ENCODE measurements around the gene ZNF428.

Gene ZNF428

GRCh38 chr19:43611788-43612187, 7.6 kb downstream of the ZNF428 start, which contains the start of gene SRRM5:
SRRM5 (plus strand) TSS chr19:43612088; CDS start chr19:43612122, 34 bp downstream.
- TF ChIP-seq, protein P1, sequence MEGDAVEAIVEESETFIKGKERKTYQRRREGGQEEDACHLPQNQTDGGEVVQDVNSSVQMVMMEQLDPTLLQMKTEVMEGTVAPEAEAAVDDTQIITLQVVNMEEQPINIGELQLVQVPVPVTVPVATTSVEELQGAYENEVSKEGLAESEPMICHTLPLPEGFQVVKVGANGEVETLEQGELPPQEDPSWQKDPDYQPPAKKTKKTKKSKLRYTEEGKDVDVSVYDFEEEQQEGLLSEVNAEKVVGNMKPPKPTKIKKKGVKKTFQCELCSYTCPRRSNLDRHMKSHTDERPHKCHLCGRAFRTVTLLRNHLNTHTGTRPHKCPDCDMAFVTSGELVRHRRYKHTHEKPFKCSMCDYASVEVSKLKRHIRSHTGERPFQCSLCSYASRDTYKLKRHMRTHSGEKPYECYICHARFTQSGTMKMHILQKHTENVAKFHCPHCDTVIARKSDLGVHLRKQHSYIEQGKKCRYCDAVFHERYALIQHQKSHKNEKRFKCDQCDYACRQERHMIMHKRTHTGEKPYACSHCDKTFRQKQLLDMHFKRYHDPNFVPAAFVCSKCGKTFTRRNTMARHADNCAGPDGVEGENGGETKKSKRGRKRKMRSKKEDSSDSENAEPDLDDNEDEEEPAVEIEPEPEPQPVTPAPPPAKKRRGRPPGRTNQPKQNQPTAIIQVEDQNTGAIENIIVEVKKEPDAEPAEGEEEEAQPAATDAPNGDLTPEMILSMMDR (IDR thresholded peaks at IDR 0.05; ENCODE audit: low read depth, low read length, missing control alignments): no peak
- peaks cover 10% of the 10 kb centered on the region for H3K36me3 ChIP-seq (replicated peaks)
- no peak within 1 kb of the TSS for H3K4me3 ChIP-seq (ENCODE audit: low read depth, low read length)
- no peaks in the 10 kb centered on the region for H3K27me3 ChIP-seq (replicated peaks)
- no peak for DNase-seq
- H3K27ac ChIP-seq: peak within 1 kb of the TSS; percentile 35
- in situ Hi-C loops (cut with HindIII; ENCODE audit: low pct_ligation_motif_present, low sequenced_read_pairs): no loop called here

- Histone ChIP-seq H3K36me3 (replicated peaks) (peaks cover 11% of the 10 kb centered on the region), H3K27ac (peak overlapping the region; percentile 35), H3K27me3 (replicated peaks) (no peaks in the 10 kb centered on the region), H3K4me3 (ENCODE audit: low read depth, low read length) (no peak overlapping the region)
- in situ Hi-C loops (cut with HindIII; ENCODE audit: low pct_ligation_motif_present, low sequenced_read_pairs): no loop called here
- TF ChIP-seq, protein P1 (IDR thresholded peaks at IDR 0.05; ENCODE audit: low read depth, low read length, missing control alignments): no peak
- peak; percentile 57 for DNase-seq
These were observed 8.9 kb downstream of the ZNF428 start for GRCh38 chr19:43610493-43610892.

DNA sequence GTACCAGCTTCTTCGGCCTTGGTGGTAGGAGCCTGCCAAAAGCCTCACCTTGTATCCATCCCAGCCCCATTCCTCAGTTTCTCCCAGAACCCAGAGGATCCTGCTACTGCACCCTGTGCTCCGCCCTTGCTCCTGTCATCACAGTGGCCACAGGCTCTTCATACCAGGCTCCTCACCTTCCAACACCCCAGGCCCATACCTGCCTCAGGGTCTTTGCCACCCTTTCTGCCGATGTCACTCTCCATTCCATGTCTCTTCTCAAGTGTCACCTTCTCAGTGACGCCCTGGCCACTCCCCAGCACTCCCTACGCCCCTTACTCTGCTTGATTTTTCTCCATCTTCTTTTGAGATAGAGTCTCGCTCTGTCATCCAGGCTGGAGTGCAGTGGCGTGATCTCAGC, 9.6 kb downstream of the ZNF428 start:
- TF ChIP-seq, protein P1 (IDR thresholded peaks at IDR 0.05; ENCODE audit: low read depth, low read length, missing control alignments): no peak
- no peak overlapping the region for H3K4me3 ChIP-seq (ENCODE audit: low read depth, low read length)
- in situ Hi-C loops (cut with HindIII; ENCODE audit: low pct_ligation_motif_present, low sequenced_read_pairs): no loop called here
- H3K36me3 ChIP-seq (replicated peaks): peaks cover 11% of the 10 kb centered on the region
- no peaks in the 10 kb centered on the region for H3K27me3 ChIP-seq (replicated peaks)
- DNase-seq: no peak
- peak overlapping the region; percentile 35 for H3K27ac ChIP-seq

GRCh38 chr19:43607238-43608205, 11.9 kb downstream of the ZNF428 start:
- in situ Hi-C loops (cut with HindIII; ENCODE audit: low pct_ligation_motif_present, low sequenced_read_pairs): no loop called here
- DNase-seq: no peak
- Histone ChIP-seq H3K27me3 (replicated peaks) (no peaks in the 10 kb centered on the region), H3K36me3 (replicated peaks) (peaks cover 11% of the 10 kb centered on the region), H3K27ac (no peak overlapping the region), H3K4me3 (ENCODE audit: low read depth, low read length) (no peak overlapping the region)
- TF ChIP-seq, protein P1 (IDR thresholded peaks at IDR 0.05; ENCODE audit: low read depth, low read length, missing control alignments): no peak

DNA sequence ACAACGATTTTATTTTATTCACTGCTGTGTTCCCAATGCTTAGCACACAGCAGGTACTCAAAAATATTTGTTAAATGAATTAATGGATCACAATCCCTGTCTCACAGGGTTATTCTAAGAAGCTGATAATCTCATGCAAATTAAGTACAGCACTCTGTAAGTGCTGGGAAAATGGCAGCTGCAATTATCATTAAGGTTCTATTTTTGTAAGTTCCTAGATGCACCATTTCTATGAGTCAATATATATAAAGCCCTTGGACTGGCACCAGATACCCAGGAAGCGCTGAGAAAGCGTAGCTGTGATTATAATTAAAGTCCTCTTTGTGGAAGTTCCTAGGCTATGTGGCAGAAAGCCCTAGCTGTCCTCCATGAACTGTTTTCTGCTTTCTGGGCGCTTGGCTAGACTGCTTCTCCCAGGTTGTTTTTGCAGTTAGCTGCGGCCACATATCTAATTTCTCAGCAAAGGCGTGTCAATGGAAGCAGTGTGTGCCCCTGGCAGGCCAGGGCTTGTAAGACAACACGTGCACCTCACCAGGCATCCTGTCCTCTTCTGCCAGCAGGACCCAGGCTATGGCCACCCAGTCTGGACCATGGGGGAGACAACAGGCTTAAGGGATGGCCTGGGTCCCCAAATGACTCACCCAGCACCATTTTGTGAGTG, 12.7 kb downstream of the ZNF428 start:
- no peak overlapping the region for H3K4me3 ChIP-seq (ENCODE audit: low read depth, low read length)
- H3K27ac ChIP-seq: no peak overlapping the region
- TF ChIP-seq, protein P1 (IDR thresholded peaks at IDR 0.05; ENCODE audit: low read depth, low read length, missing control alignments): no peak
- in situ Hi-C loops (cut with HindIII; ENCODE audit: low pct_ligation_motif_present, low sequenced_read_pairs): no loop called here
- H3K27me3 ChIP-seq (replicated peaks): no peaks in the 10 kb centered on the region
- H3K36me3 ChIP-seq (replicated peaks): peaks cover 11% of the 10 kb centered on the region
- DNase-seq: no peak
